WI38 (cell line): ENCODE data around the gene SLC9A8.
A peak's percentile ranks its signal among the peaks of the same experiment; 100 is the strongest.

Experiments
- H3K4me3 ChIP-seq: 2 replicates; pipeline ENCODE4 v1.5.1; 2011; ENCODE audit warnings: low read depth, mild to moderate bottlenecking, control low read depth, low read length
- CTCF ChIP-seq: IDR thresholded peaks from 2 replicates; pipeline ENCODE4 v1.5.1; 2012; ENCODE audit warnings: low read depth, mild to moderate bottlenecking, control low read depth, low read length

SLC9A8 gene

GRCh38 chr20:49935746-49936152 is 123.1 kb downstream of the SLC9A8 start:
- peak overlapping the region; percentile 24; the same call in 1 of the 2 replicates for H3K4me3 ChIP-seq
- TF ChIP-seq CTCF: no peak

- no peak for TF ChIP-seq CTCF
- H3K4me3 ChIP-seq: peak within 1 kb of the TSS; percentile 90
These were observed 123.8 kb downstream of the SLC9A8 start, which contains the start of gene RNF114 for GRCh38 chr20:49936153-49937026. Gene RNF114 (plus strand): TSS chr20:49936397. CDS start chr20:49936413, 16 bp downstream.

- H3K4me3 ChIP-seq: peak overlapping the region; percentile 90
- no peak for TF ChIP-seq CTCF
These were observed 124.7 kb downstream of the SLC9A8 start for GRCh38 chr20:49937027-49937929.

GRCh38 chr20:49938173-49939163 is 125.8 kb downstream of the SLC9A8 start:
- peak overlapping the region; percentile 90 for H3K4me3 ChIP-seq
- TF ChIP-seq CTCF: no peak

- no peak for TF ChIP-seq CTCF
- no peak overlapping the region for H3K4me3 ChIP-seq
These were observed 128.8 kb downstream of the SLC9A8 start for GRCh38 chr20:49941456-49941855.
